ENCODE results near the gene ENOX1. TPM values are rescaled to one million over a fixed set of nuclear protein-coding genes. Genes with fewer than 3 reads are reported as not detected.

Gene ENOX1
- total RNA-seq, 3 donors from 2014 or later (not counting 1 experiment from before 2014, with no cell fraction given), result not detected

GRCh38 chr13:43285933-43286597 is 500.7 kb downstream of the ENOX1 start:
- ATAC-seq, result no peak
- H3K27me3 ChIP-seq (ENCODE audit: control insufficient read depth, insufficient read depth, low read length), result no peaks in the 10 kb centered on the region
- Mint-ChIP-seq H3K4me1 (no peaks in the 10 kb centered on the region), H3K27ac (no peak overlapping the region), H3K9me3 (no peaks in the 10 kb centered on the region), H3K36me3 (no peaks in the 10 kb centered on the region), H3K27me3 (ENCODE audit: low read depth in 2 of 2) (peaks cover 2 to 7% of the 10 kb centered on the region in 2 donors), H3K4me3 (no peak overlapping the region)
- no peak overlapping the region for H3K4me3 ChIP-seq (ENCODE audit: low read length)
- no peak for TF ChIP-seq CTCF (IDR thresholded peaks at IDR 0.05)
- DNase-seq, result no peak
- no peaks in the 10 kb centered on the region for H3K4me1 ChIP-seq (ENCODE audit: control insufficient read depth, insufficient read depth, low read length)
- H3K9me3 ChIP-seq (ENCODE audit: control insufficient read depth, insufficient read depth, low read length), result no peaks in the 10 kb centered on the region
- WGBS (ENCODE audit: insufficient coverage), result 70% methylated on average over 6 of the region's 7 CpGs
- no peaks in the 10 kb centered on the region for H3K36me3 ChIP-seq (ENCODE audit: control insufficient read depth, insufficient read depth, low read length)
- H3K27ac ChIP-seq (ENCODE audit: low read length), result no peak overlapping the region
- intact Hi-C loops (cut with micrococcal nuclease), result no loop called here

- H3K4me1 Mint-ChIP-seq, result no peaks in the 10 kb centered on the region
- no peak overlapping the region for H3K4me3 Mint-ChIP-seq
- peaks cover 0 to 7% of the 10 kb centered on the region in 2 donors for H3K27me3 Mint-ChIP-seq (ENCODE audit: low read depth in 2 of 2)
- no peak overlapping the region for H3K27ac ChIP-seq (ENCODE audit: low read length)
- TF ChIP-seq CTCF (IDR thresholded peaks at IDR 0.05), result no peak
- H3K4me3 ChIP-seq (ENCODE audit: low read length), result no peak overlapping the region
- H3K9me3 ChIP-seq (ENCODE audit: control insufficient read depth, insufficient read depth, low read length), result no peaks in the 10 kb centered on the region
- no peaks in the 10 kb centered on the region for H3K27me3 ChIP-seq (ENCODE audit: control insufficient read depth, insufficient read depth, low read length)
- no peaks in the 10 kb centered on the region for H3K9me3 Mint-ChIP-seq
- ATAC-seq (no peak), DNase-seq (no peak)
- H3K36me3 Mint-ChIP-seq, result no peaks in the 10 kb centered on the region
- 74% methylated on average over 3 of the region's 3 CpGs for WGBS (ENCODE audit: insufficient coverage)
- no peak overlapping the region for H3K27ac Mint-ChIP-seq
- H3K36me3 ChIP-seq (ENCODE audit: control insufficient read depth, insufficient read depth, low read length), result no peaks in the 10 kb centered on the region
- no peaks in the 10 kb centered on the region for H3K4me1 ChIP-seq (ENCODE audit: control insufficient read depth, insufficient read depth, low read length)
- intact Hi-C loops (cut with micrococcal nuclease), result no loop called here
Measured at GRCh38 chr13:43284162-43284561, 502.6 kb downstream of the ENOX1 start.

GRCh38 chr13:43279696-43280095 is 507.1 kb downstream of the ENOX1 start:
- H3K27me3 ChIP-seq (ENCODE audit: control insufficient read depth, insufficient read depth, low read length), result no peaks in the 10 kb centered on the region
- intact Hi-C loops (cut with micrococcal nuclease), result no loop called here
- no peak overlapping the region for H3K4me3 Mint-ChIP-seq
- no peak for TF ChIP-seq CTCF (IDR thresholded peaks at IDR 0.05)
- 75% methylated on average over 2 of the region's 2 CpGs for WGBS (ENCODE audit: insufficient coverage)
- H3K4me1 ChIP-seq (ENCODE audit: control insufficient read depth, insufficient read depth, low read length), result no peaks in the 10 kb centered on the region
- no peaks in the 10 kb centered on the region for H3K36me3 ChIP-seq (ENCODE audit: control insufficient read depth, insufficient read depth, low read length)
- H3K27ac Mint-ChIP-seq, result no peak overlapping the region
- no peak overlapping the region for H3K4me3 ChIP-seq (ENCODE audit: low read length)
- H3K27ac ChIP-seq (ENCODE audit: low read length), result no peak overlapping the region
- ATAC-seq, result no peak
- DNase-seq, result no peak
- H3K27me3 Mint-ChIP-seq (ENCODE audit: low read depth in 2 of 2), result no peaks in the 10 kb centered on the region
- no peaks in the 10 kb centered on the region for H3K9me3 Mint-ChIP-seq
- no peaks in the 10 kb centered on the region for H3K36me3 Mint-ChIP-seq
- H3K4me1 Mint-ChIP-seq, result no peaks in the 10 kb centered on the region
- H3K9me3 ChIP-seq (ENCODE audit: control insufficient read depth, insufficient read depth, low read length), result no peaks in the 10 kb centered on the region

- H3K4me3 Mint-ChIP-seq, result no peak overlapping the region
- no CpG with 5 or more reads among the region's 1 CpG for WGBS (ENCODE audit: insufficient coverage)
Measured at GRCh38 chr13:43278127-43278526, 508.6 kb downstream of the ENOX1 start.

More at GRCh38 chr13:43278127-43278526, 508.6 kb downstream of the ENOX1 start:
- no peaks in the 10 kb centered on the region for H3K9me3 ChIP-seq (ENCODE audit: control insufficient read depth, insufficient read depth, low read length)
- no peak for DNase-seq
- peaks cover 1 to 7% of the 10 kb centered on the region in 2 donors for H3K27me3 Mint-ChIP-seq (ENCODE audit: low read depth in 2 of 2)
- H3K27ac ChIP-seq (ENCODE audit: low read length), result no peak overlapping the region
- H3K36me3 Mint-ChIP-seq, result no peaks in the 10 kb centered on the region
- no peak overlapping the region for H3K27ac Mint-ChIP-seq
- H3K4me1 Mint-ChIP-seq, result peaks cover 3 to 7% of the 10 kb centered on the region in 2 donors
- TF ChIP-seq CTCF (IDR thresholded peaks at IDR 0.05), result no peak
- no peaks in the 10 kb centered on the region for H3K9me3 Mint-ChIP-seq
- no peaks in the 10 kb centered on the region for H3K36me3 ChIP-seq (ENCODE audit: control insufficient read depth, insufficient read depth, low read length)
- ATAC-seq, result no peak
- no peak overlapping the region for H3K4me3 ChIP-seq (ENCODE audit: low read length)
- H3K27me3 ChIP-seq (ENCODE audit: control insufficient read depth, insufficient read depth, low read length), result no peaks in the 10 kb centered on the region
- intact Hi-C loops (cut with micrococcal nuclease), result no loop called here
- no peaks in the 10 kb centered on the region for H3K4me1 ChIP-seq (ENCODE audit: control insufficient read depth, insufficient read depth, low read length)
